GM12872 (cell line): ENCODE measurements around the gene GPC2.

Source experiments
- CTCF ChIP-seq: IDR thresholded peaks from 3 replicates; pipeline ENCODE4 v1.5.1; 2011; ENCODE audit warnings: low read depth, mild to moderate bottlenecking, low read length, moderate library complexity; ENCODE audit not compliant: insufficient read depth

The GPC2 gene

GRCh38 chr7:100209493-100209892 lies 32.3 kb upstream of the GPC2 start:
- TF ChIP-seq CTCF, result no peak

- 0 out of 3 replicates have a peak, but pooled peaks have one; percentile 8 for TF ChIP-seq CTCF
Measured at GRCh38 chr7:100208911-100209408, 31.8 kb upstream of the GPC2 start.

GRCh38 chr7:100204454-100204853 lies 27.3 kb upstream of the GPC2 start:
- no peak for TF ChIP-seq CTCF

GRCh38 chr7:100200693-100201092 lies 23.5 kb upstream of the GPC2 start:
- TF ChIP-seq CTCF, result no peak

GRCh38 chr7:100198266-100198665 lies 21.1 kb upstream of the GPC2 start:
- TF ChIP-seq CTCF, result no peak

- TF ChIP-seq CTCF, result no peak
Measured at GRCh38 chr7:100195222-100195621, 18.0 kb upstream of the GPC2 start.

- no peak for TF ChIP-seq CTCF
Measured at GRCh38 chr7:100192969-100193368, 15.8 kb upstream of the GPC2 start.
